K562 (cell line): ENCODE measurements around the gene RMP24.

ENCODE experiments used
- ATAC-seq: fragments of 200-7000 bp; cut with Tn5 transposase; 3 replicates; pipeline ENCODE4 v1.9.1; 2020; ENCODE audit warnings: moderate library complexity
- BruUV-seq: library from RNA; stranded (reverse); fragments of 400-500 nt; replicated peaks from 2 replicates; lab custom pipeline; 2021; lab: Mats Ljungman, UMichigan
- CTCF ChIA-PET: fragments of 300-600 bp; formaldehyde crosslinking; extraction: SDS; loops from one replicate; lab custom pipeline; 2021; ENCODE audit warnings: low intra/inter-chr PET ratio; lab: Yijun Ruan, JAX
- POLR2A ChIA-PET: fragments of 300-600, 350-650 bp; sonication (Branson Sonifier 250); formaldehyde crosslinking; extraction: SDS; loops from one replicate; lab custom pipeline; 2021; ENCODE audit warnings: antibody characterized with exemption, inconsistent platforms; lab: Yijun Ruan, JAX
- DNase-seq, 4 experiments: peaks; one replicate each; pipeline versions ENCODE4 v3.0.0 to v3.0.0-alpha.2; 2011 to 2018; ENCODE audit warnings: low spot score in 3 of 4, mixed read lengths in 3 of 4; ENCODE audit errors: extremely low read depth in 1 of 4
- FAIRE-seq: peaks from 2 replicates; lab custom pipeline; 2011; peaks lifted over from hg19 to GRCh38; lab: Jason Lieb, UNC
- H2AFZ ChIP-seq: 2 replicates; pipeline ENCODE4 v1.6.0; 2011; ENCODE audit warnings: low read depth, low read length, control low read depth, inconsistent platforms
- H3K27ac ChIP-seq: fragments of 200-600 bp; 3 replicates; pipeline ENCODE4 v1.8.0; 2011; ENCODE audit warnings: low read depth, mild to moderate bottlenecking, control low read depth, inconsistent platforms, low read length, moderate library complexity, mixed read lengths; ENCODE audit errors: extremely low read depth
- H3K27me3 ChIP-seq, 2 experiments: fragments of 300-600 bp in 1 of 2; 2 replicates in 1 of 2; 3 replicates in 1 of 2; pipeline versions ENCODE4 v1.6.0 to v1.8.0; 2011; ENCODE audit warnings: inconsistent platforms in 2 of 2, low read length in 2 of 2, mild to moderate bottlenecking in 1 of 2, mixed read lengths in 1 of 2, moderate library complexity in 1 of 2; ENCODE audit not compliant: control insufficient read depth in 2 of 2, insufficient read depth in 2 of 2
- H3K36me3 ChIP-seq: fragments of 300-600 bp; 3 replicates; pipeline ENCODE4 v1.8.0; 2011; ENCODE audit warnings: mild to moderate bottlenecking, low read length, inconsistent platforms; ENCODE audit not compliant: control insufficient read depth, insufficient read depth
- H3K4me1 ChIP-seq, 2 experiments: fragments of 200-600 bp in 1 of 2; replicated peaks in 1 of 2; 2 replicates in 1 of 2; 3 replicates in 1 of 2; pipeline versions ENCODE4 v1.5.1 to v1.8.0; 2011; ENCODE audit warnings: inconsistent platforms in 2 of 2, low read length in 2 of 2, mild to moderate bottlenecking in 1 of 2, mixed read lengths in 1 of 2, moderate library complexity in 1 of 2; ENCODE audit not compliant: control insufficient read depth in 2 of 2, insufficient read depth in 2 of 2
- H3K4me2 ChIP-seq: 2 replicates; pipeline ENCODE4 v1.6.1; 2011; ENCODE audit warnings: low read length, control low read depth, inconsistent platforms, mixed read lengths; ENCODE audit not compliant: insufficient read depth
- H3K4me3 ChIP-seq: fragments of 200-600 bp; sonication (generic), shearing (Covaris generic); 2 replicates; pipeline ENCODE4 v1.5.1; 2016; ENCODE audit warnings: control low read depth, inconsistent platforms
- H3K79me2 ChIP-seq: fragments of 200-600 bp; 3 replicates; pipeline ENCODE4 v1.8.0; 2011; ENCODE audit warnings: low read length, inconsistent platforms; ENCODE audit not compliant: control insufficient read depth, insufficient read depth
- H3K9ac ChIP-seq, 2 experiments: 2 replicates each; pipeline versions ENCODE4 v1.6.0 to v1.6.1; 2011; ENCODE audit warnings: low read depth in 2 of 2, low read length in 2 of 2, control low read depth in 1 of 2, inconsistent platforms in 1 of 2, mild to moderate bottlenecking in 1 of 2, mixed read lengths in 1 of 2; ENCODE audit not compliant: insufficient read depth in 1 of 2
- H3K9me1 ChIP-seq: one replicate; pipeline ENCODE4 v1.6.0; 2011; ENCODE audit warnings: inconsistent platforms, mild to moderate bottlenecking, low read length, moderate library complexity; ENCODE audit not compliant: control insufficient read depth, insufficient read depth
- H3K9me3 ChIP-seq: replicated peaks from 2 replicates; pipeline ENCODE4 v1.5.1; 2011; ENCODE audit warnings: low read depth, low read length, inconsistent platforms; ENCODE audit not compliant: control insufficient read depth, insufficient read depth
- H4K20me1 ChIP-seq: replicated peaks from 2 replicates; pipeline ENCODE4 v1.6.1; 2011; ENCODE audit warnings: low read length, inconsistent platforms, mixed read lengths; ENCODE audit not compliant: control insufficient read depth, insufficient read depth
- CBFA2T2 ChIP-seq: fragments of 450-650 bp; conservative IDR thresholded peaks from 2 replicates; pipeline ENCODE4 v1.6.1; 2017; ENCODE audit warnings: mild to moderate bottlenecking
- EGR1 ChIP-seq: fragments of 450-650 bp; conservative IDR thresholded peaks from 2 replicates; pipeline ENCODE4 v1.6.1; 2017; ENCODE audit warnings: mild to moderate bottlenecking
- EP300 ChIP-seq: IDR thresholded peaks from 2 replicates; pipeline ENCODE4 v1.6.1; 2012; ENCODE audit warnings: low read length, improper control_type of control experiment
- FIP1L1 ChIP-seq: fragments of 200-400 bp; formaldehyde crosslinking; IDR thresholded peaks from 2 replicates; pipeline ENCODE4 v1.6.1; 2018; ENCODE audit warnings: mild to moderate bottlenecking, low read depth, low read length; ENCODE audit not compliant: poor library complexity, severe bottlenecking
- GABPB2 ChIP-seq: fragments of 250-450 bp; sonication (Bioruptor Pico); conservative IDR thresholded peaks from 2 replicates; pipeline ENCODE4 v1.5.1; 2021; ENCODE audit warnings: mild to moderate bottlenecking
- GATAD2A ChIP-seq: fragments of 450-650 bp; IDR thresholded peaks from 2 replicates; pipeline ENCODE4 v1.6.1; 2017
- GTF3C2 ChIP-seq: IDR thresholded peaks from 3 replicates; pipeline ENCODE4 v1.6.1; 2011; ENCODE audit warnings: borderline replicate concordance, mild to moderate bottlenecking, moderate library complexity; ENCODE audit not compliant: insufficient read length; ENCODE audit errors: extremely low read depth
- POLR2H ChIP-seq: IDR thresholded peaks from 2 replicates; pipeline ENCODE4 v1.6.1; 2016; ENCODE audit warnings: missing genetic modification characterization, low read depth, mild to moderate bottlenecking, control low read depth, missing compliant biosample characterization, moderate library complexity
- SAFB ChIP-seq: fragments of 200-400 bp; formaldehyde crosslinking; IDR thresholded peaks from 2 replicates; pipeline ENCODE4 v1.6.1; 2017; ENCODE audit warnings: low read depth, low read length, borderline replicate concordance
- SMC3 ChIP-seq: conservative IDR thresholded peaks from 2 replicates; pipeline ENCODE4 v1.6.1; 2011; ENCODE audit warnings: low read depth, low read length, improper control_type of control experiment; ENCODE audit not compliant: insufficient read depth
- SRF ChIP-seq, 2 experiments: fragments of 250-450, 450-650 bp in 1 of 2; sonication (Bioruptor Pico) in 1 of 2; sonication (generic) in 1 of 2; formaldehyde crosslinking; IDR thresholded peaks; 2 replicates each; pipeline versions ENCODE4 v1.5.0 to v1.5.1; 2020 to 2022; ENCODE audit warnings: mild to moderate bottlenecking in 1 of 2, missing genetic modification reagents in 1 of 2
- ZNF121 ChIP-seq: sonication (generic); formaldehyde crosslinking; conservative IDR thresholded peaks from 2 replicates; pipeline ENCODE4 v1.8.0; 2022; ENCODE audit warnings: missing genetic modification reagents
- ZNF639 ChIP-seq, 2 experiments: fragments of 200-800 bp in 1 of 2; sonication (Bioruptor generic) in 1 of 2; sonication (generic) in 1 of 2; formaldehyde crosslinking in 1 of 2; IDR thresholded peaks in 1 of 2; conservative IDR thresholded peaks in 1 of 2; 2 replicates each; pipeline versions ENCODE4 v1.5.0 to v1.6.1; 2016 to 2020; ENCODE audit warnings: missing compliant biosample characterization in 1 of 2, missing genetic modification characterization in 1 of 2, missing genetic modification reagents in 1 of 2
- ZZZ3 ChIP-seq: fragments of 450-650 bp; IDR thresholded peaks from 2 replicates; pipeline ENCODE4 v1.6.1; 2016; ENCODE audit warnings: antibody characterized with exemption, mild to moderate bottlenecking, moderate library complexity
- in situ Hi-C: fragments of 300-500 bp; cut with MboI; formaldehyde crosslinking; loops from 4 replicates; pipeline ENCODE4 v1.15.0; 2018; ENCODE audit warnings: inconsistent platforms, mixed read lengths
- intact Hi-C: fragments of 100-400 bp; cut with micrococcal nuclease; formaldehyde crosslinking; loops from 2 replicates; pipeline ENCODE4 v1.14.2; 2022
- TF ChIP-seq, protein P1 (sequence below): sonication (generic); formaldehyde crosslinking; IDR thresholded peaks from 2 replicates; pipeline ENCODE4 v1.8.0; 2022; ENCODE audit warnings: missing genetic modification reagents, mild to moderate bottlenecking, borderline replicate concordance
- TF ChIP-seq, protein P2 (sequence below): sonication (generic); formaldehyde crosslinking; IDR thresholded peaks from 2 replicates; pipeline ENCODE4 v1.8.0; 2022; ENCODE audit warnings: mild to moderate bottlenecking, missing genetic modification reagents

Gene RMP24

GRCh38 chr18:35991696-35992095 is 19.2 kb downstream of the RMP24 start:
- no peak overlapping the region for H2AFZ ChIP-seq
- no peak overlapping the region for H3K9ac ChIP-seq
- no peaks in the 10 kb centered on the region for H3K9me3 ChIP-seq
- DNase-seq (no peak), FAIRE-seq (no peak), ATAC-seq (no peak)
- H3K4me3 ChIP-seq, result no peak overlapping the region
- no peaks in the 10 kb centered on the region for H3K27me3 ChIP-seq
- no TSS peak for BruUV-seq
- H3K9me1 ChIP-seq, result no peaks in the 10 kb centered on the region
- H3K4me1 ChIP-seq, result no peaks in the 10 kb centered on the region
- POLR2A ChIA-PET, result no interaction called here
- H4K20me1 ChIP-seq, result no peaks in the 10 kb centered on the region
- H3K4me2 ChIP-seq, result no peak overlapping the region
- intact Hi-C loops, result no loop called here
- peaks cover 10% of the 10 kb centered on the region; the same call in 2 of the 3 replicates for H3K36me3 ChIP-seq
- in situ Hi-C loops, result no loop called here
- CTCF ChIA-PET, result no interaction called here
- no peak overlapping the region for H3K27ac ChIP-seq
- no peaks in the 10 kb centered on the region for H3K79me2 ChIP-seq
- TF ChIP-seq SMC3, result no peak
- TF ChIP-seq EP300, result no peak
- TF ChIP-seq SAFB, result no peak
- no peak for TF ChIP-seq ZZZ3
- TF ChIP-seq, protein P1, sequence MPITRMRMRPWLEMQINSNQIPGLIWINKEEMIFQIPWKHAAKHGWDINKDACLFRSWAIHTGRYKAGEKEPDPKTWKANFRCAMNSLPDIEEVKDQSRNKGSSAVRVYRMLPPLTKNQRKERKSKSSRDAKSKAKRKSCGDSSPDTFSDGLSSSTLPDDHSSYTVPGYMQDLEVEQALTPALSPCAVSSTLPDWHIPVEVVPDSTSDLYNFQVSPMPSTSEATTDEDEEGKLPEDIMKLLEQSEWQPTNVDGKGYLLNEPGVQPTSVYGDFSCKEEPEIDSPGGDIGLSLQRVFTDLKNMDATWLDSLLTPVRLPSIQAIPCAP (CRISPR knock-in tag), result no peak
- no peak for TF ChIP-seq ZNF121 (CRISPR knock-in tag)
- no peak for TF ChIP-seq GATAD2A
- no peak for TF ChIP-seq SRF (CRISPR knock-in tag; IDR thresholded peaks at IDR 0.05)
- TF ChIP-seq GTF3C2, result no peak
- TF ChIP-seq POLR2H (tag), result no peak
- TF ChIP-seq, protein P2, sequence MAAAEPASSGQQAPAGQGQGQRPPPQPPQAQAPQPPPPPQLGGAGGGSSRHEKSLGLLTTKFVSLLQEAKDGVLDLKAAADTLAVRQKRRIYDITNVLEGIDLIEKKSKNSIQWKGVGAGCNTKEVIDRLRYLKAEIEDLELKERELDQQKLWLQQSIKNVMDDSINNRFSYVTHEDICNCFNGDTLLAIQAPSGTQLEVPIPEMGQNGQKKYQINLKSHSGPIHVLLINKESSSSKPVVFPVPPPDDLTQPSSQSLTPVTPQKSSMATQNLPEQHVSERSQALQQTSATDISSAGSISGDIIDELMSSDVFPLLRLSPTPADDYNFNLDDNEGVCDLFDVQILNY (CRISPR knock-in tag), result no peak
- TF ChIP-seq CBFA2T2, result no peak
- TF ChIP-seq ZNF639 (CRISPR knock-in tag; conservative IDR thresholded peaks at IDR 0.05 in 1 of 2, IDR thresholded peaks at IDR 0.05 in 1 of 2), result no peak
- no peak for TF ChIP-seq GABPB2 (CRISPR knock-in tag)
- TF ChIP-seq FIP1L1, result no peak
- no peak for TF ChIP-seq EGR1
